Measurements from ENCODE around the gene ELAPOR1. TPM values are rescaled to one million over a fixed set of nuclear protein-coding genes. Genes with fewer than 3 reads are reported as not detected.
A peak's percentile ranks its signal among the peaks of the same experiment; 100 is the strongest.

ELAPOR1 gene
- total RNA-seq, 1 experiment from 2014 or later: 3.2 TPM

GRCh38 chr1:109096120-109096519 is 17.8 kb upstream of the ELAPOR1 start:
- no peak for DNase-seq (ENCODE audit: low spot score)

DNA sequence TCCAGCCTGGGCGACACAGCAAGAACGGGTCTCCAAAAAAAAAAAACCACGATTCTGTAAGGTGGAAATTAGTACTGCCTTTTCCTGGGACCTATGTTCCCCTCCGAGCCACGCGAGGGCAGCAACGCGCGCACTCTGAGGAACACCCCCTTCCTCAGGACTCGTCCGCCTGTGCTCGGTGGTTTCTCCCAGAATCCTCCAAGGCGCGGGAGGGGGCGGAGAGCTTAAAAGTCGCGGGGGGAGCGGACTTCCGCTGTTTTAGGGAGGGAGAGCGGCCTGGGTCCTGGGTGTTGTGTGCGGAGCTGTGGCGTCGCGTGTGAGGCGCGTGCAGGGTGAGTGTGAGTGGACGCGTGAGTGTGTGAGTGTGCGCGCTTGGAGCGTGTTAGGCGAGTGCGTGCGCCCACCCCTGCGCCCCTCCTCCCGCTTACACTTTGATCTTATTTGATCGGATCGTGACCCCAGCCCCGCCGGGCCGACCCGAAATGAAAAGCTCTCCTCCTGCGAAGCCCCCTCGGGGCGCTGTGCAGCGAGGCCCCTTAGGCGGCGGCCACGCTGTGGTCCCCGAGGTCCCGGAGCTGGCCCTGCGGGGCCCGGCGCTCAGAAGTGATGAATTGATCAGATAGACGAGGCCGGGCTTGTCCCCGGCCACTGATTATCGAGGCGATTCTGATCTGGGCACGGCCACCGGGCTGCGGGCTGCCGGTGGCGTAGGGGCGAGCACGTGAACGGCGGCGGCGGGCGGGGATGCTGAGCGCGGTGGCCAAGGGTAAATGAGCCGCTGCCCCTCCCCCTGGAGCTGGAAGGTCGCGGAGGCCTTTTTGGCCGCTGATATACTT is 13.8 kb upstream of the ELAPOR1 start:
- DNase-seq (ENCODE audit: low spot score): peak; percentile 92

GRCh38 chr1:109104364-109105151 is 9.4 kb upstream of the ELAPOR1 start:
- DNase-seq (ENCODE audit: low spot score): no peak

DNA sequence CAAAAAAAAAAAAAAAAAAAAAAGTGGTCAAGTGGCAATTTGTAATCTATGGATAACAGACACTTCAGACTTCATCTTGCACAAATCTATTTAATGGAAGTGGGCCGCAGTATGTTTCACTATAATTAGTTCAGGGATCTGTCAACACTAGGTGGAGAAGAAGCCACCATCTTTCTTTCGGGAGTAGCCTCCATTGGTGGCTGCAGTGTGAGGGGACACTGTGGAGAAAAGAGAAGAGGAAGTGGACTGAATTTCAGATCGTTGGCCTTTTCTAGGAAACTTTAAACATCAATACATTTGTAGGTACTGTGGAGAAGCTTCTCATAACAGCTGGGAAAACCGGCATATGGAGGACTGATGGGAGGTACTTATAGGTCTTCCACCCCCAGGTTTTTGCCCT is 8.0 kb upstream of the ELAPOR1 start:
- DNase-seq (ENCODE audit: low spot score): no peak

DNA sequence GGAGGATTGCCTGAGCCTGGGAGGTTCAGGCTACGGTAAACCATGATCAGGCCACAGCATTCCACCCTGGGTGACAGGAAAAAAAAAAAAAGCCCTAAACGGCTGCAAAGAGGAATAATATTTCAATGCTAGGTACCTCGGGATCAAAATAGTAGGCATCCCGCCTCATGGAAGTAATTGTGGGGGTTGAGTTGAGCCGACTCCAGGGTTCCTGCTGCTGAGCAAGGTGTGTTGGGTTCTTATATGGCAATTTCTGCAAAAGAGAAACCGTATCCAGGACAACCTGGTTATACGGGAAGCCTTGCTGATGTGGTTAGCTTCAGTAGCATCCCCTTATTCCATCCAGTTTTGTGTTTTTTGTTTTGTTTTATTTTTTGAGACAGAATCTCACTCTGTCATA is 6.1 kb upstream of the ELAPOR1 start:
- DNase-seq (ENCODE audit: low spot score): no peak

DNA sequence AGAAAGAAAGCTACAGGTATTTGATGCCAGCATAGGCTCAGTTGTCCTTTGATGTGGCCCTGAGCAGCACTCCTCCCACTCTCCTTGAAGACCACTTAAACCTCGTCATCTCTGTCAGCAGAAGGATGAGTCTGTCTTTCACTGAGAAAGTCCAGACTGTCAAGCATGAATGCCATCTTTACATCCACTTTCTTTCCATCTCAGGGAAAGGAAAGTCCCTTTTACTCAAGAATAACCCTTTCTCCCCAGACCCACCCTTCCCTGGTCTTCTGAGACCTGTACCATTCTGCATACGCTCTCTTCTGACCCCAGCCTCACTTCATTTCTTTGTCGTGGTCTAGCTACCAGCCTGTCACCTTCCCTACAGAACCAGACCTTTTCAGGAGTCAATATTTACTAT is 4.0 kb upstream of the ELAPOR1 start:
- DNase-seq (ENCODE audit: low spot score): no peak

DNA sequence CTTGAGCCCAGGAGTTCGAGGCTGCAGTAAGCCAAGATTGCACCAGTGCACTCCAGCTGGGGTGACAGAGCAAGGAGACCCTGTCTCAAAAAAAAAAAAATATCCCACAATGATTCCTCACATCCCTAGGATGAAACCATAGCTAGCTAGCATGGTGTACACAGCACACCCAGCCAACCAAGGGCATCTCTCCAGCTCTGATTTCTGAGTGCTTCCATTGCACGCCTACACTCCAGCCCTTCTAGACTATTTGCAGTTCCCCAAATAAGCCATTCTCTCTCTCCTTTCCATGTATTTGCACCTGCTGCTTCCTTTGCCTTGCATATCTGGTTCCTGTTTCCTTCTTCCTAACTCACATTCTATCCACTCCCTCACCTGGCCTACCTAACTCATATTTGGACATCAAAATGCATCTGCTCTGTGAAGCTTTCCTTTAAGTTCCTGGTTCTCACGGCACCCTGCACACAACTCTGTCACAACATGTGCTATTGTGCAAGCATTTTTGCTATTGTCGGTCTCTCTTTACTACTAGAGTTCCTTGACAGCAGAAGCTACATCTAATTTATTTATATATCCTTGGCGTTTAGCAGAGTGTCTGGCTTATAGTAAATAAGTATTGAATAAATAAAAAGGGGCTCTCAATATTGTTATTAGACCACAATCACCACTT is 2.4 kb upstream of the ELAPOR1 start:
- DNase-seq (ENCODE audit: low spot score): no peak

DNA sequence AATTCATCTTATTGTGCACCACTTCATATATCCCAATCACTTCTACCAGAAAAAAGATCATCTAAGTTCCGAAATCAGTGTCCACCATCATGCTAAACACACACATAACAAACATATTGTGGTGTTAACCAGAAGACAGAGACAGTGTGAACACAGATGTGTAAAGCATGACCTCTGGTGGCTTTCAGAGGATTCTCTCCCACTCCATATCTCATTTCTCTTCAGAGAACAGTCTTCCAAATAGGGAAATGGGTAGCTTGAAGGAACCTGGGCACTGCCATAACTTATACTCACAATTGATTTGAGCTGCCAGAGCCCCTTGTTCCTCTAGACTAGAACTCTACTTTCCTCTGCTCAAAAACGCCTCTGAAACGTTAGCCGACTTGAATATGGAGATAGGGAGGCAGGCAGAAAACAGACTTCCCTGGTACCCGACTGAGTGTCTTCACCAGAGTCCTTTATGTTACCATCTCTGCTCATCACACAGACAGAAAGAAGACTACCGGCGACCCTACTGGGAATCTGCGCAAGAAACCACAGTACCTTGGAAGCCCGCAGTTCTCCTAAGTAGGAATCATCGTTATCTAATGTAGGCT is 1.8 kb upstream of the ELAPOR1 start:
- DNase-seq (ENCODE audit: low spot score): peak; percentile 13

- DNase-seq (ENCODE audit: low spot score): peak; percentile 65
These were observed 1.1 kb upstream of the ELAPOR1 start for GRCh38 chr1:109112652-109113285.

- DNase-seq (ENCODE audit: low spot score): no peak
These were observed 393 bp downstream of the ELAPOR1 start for GRCh38 chr1:109114342-109114674.

- DNase-seq (ENCODE audit: low spot score): no peak
These were observed 1.8 kb downstream of the ELAPOR1 start for GRCh38 chr1:109115685-109116084.

- no peak for DNase-seq (ENCODE audit: low spot score)
These were observed 2.4 kb downstream of the ELAPOR1 start for GRCh38 chr1:109116286-109116685.

GRCh38 chr1:109118089-109118488 is 4.2 kb downstream of the ELAPOR1 start:
- DNase-seq (ENCODE audit: low spot score): no peak

GRCh38 chr1:109120356-109120755 is 6.4 kb downstream of the ELAPOR1 start:
- no peak for DNase-seq (ENCODE audit: low spot score)

DNA sequence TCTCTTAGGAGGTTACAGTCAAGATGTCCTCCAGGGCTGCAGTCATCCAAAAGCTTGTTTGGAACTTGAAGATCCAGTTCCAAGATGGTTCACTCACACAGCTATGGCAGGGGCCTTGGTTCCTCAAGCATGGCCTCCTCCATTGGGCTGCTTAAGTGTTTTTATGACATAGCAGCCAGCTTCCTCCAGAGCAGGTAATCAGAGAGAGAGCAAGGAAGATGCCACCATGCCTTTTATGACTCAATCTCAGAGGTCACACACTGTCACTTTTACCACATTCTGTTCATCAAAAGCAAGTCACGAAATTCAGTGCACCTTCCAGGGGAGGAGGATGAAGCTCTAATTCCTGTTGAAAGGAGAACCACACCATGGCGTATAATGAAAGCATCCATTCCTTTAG is 17.1 kb downstream of the ELAPOR1 start:
- DNase-seq (ENCODE audit: low spot score): no peak

DNA sequence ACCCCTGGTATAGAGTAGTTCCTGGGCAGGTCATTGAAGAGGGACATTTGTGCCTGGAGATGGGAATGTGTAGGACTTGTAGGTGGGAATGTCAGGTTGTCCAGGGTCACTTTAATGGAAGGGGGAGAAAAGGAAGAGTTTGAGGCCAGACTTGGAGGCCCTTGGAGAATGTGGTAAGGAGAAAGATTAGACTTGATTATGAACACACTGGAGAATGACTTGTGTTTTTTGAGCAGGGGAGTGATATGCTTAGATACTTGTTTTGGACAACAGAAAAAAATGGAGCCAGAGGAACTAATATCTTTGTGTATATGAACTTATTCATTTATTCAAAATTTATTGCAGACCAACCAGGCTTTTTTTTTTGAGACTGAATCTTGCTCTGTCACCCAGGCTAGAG is 17.9 kb downstream of the ELAPOR1 start:
- no peak for DNase-seq (ENCODE audit: low spot score)

GRCh38 chr1:109133002-109133706 is 19.2 kb downstream of the ELAPOR1 start:
- DNase-seq (ENCODE audit: low spot score): no peak

DNA sequence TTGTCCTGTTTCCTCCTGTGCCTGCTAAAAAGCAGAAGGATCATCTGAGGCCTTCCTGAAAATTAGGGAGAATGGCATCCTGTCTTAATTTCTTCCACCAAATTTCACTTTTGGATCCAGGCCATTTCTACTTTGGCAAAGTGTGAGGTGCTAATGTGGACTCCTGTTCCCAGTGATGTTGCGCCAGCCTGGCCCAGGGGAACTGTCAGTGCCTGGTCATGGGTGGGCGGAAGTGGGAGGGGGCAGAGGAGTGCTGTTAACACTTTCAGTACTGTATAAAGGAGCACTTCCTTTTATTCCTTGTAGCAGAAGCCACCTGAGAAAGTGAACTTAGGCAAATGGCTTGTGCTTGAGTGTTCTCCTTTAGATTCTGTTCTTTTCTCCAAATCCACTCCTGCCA is 19.9 kb downstream of the ELAPOR1 start:
- no peak for DNase-seq (ENCODE audit: low spot score)

DNA sequence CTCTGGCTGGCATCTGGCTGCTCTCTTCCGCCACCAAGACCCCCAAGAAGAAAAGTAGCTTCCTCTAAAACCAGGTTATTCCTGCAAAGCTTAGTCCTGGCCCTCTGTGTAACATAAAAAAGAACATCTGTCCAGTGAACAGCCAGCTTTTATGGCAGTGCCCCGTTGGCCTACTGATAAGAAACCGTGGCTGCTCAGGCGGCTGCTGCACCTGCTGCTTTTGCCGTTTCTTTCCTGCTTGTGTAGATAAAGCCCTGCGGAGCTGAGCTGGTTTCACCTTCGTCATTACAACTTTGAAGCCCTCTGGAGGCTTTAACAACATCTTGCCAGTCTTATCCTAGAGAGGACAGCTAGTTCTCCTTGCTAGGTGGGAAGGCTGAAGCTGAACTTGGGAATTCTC is 20.5 kb downstream of the ELAPOR1 start:
- no peak for DNase-seq (ENCODE audit: low spot score)

GRCh38 chr1:109135940-109136339 is 22.0 kb downstream of the ELAPOR1 start:
- DNase-seq (ENCODE audit: low spot score): no peak

- no peak for DNase-seq (ENCODE audit: low spot score)
These were observed 22.9 kb downstream of the ELAPOR1 start for GRCh38 chr1:109136766-109137165.
